GM12878 (cell line): ENCODE measurements around the gene CATSPER3. TPM values are rescaled to one million over a fixed set of nuclear protein-coding genes. Genes with fewer than 3 reads are reported as not detected.

Source experiments
- ATAC-seq: fragments of 200-7000 bp; cut with Tn5 transposase; 3 replicates; pipeline ENCODE4 v1.9.1; 2020; ENCODE audit warnings: mild to moderate bottlenecking, moderate library complexity
- BruUV-seq: library from RNA; stranded (reverse); fragments of 400-500 nt; replicated peaks from 2 replicates; lab custom pipeline; 2021; lab: Mats Ljungman, UMichigan
- CTCF ChIA-PET: fragments of 300-600 bp; sonication (Branson Sonifier 250); formaldehyde crosslinking; extraction: SDS; loops from one replicate; lab custom pipeline; 2021; ENCODE audit warnings: inconsistent platforms; lab: Yijun Ruan, JAX
- POLR2A ChIA-PET: fragments of 350-600 bp; formaldehyde crosslinking; extraction: SDS; loops from one replicate; lab custom pipeline; 2021; ENCODE audit warnings: inconsistent platforms; lab: Charles Lee
- RAD21 ChIA-PET: fragments of 300-600 bp; sonication (Branson Sonifier 250); formaldehyde crosslinking; loops from one replicate; lab custom pipeline; 2023; ENCODE audit warnings: antibody characterized with exemption; ENCODE audit not compliant: unreplicated experiment; lab: Charles Lee
- SMC1A ChIA-PET: fragments of 300-600 bp; sonication (Branson Sonifier 250); formaldehyde crosslinking; loops from one replicate; lab custom pipeline; 2023; ENCODE audit not compliant: unreplicated experiment, uncharacterized antibody; lab: Charles Lee
- DNase-seq: peaks from one replicate; pipeline ENCODE4 v3.0.0-alpha.2; 2011; ENCODE audit warnings: low read depth, low spot score
- FAIRE-seq: peaks from 3 replicates; lab custom pipeline; 2011; peaks lifted over from hg19 to GRCh38; lab: Jason Lieb, UNC
- H2AFZ ChIP-seq: 2 replicates; pipeline ENCODE4 v1.6.0; 2011; ENCODE audit warnings: low read depth, low read length, control low read depth; ENCODE audit not compliant: control insufficient read depth
- H3K27ac ChIP-seq: 2 replicates; pipeline ENCODE4 v1.5.1; 2011; ENCODE audit warnings: control low read depth; ENCODE audit not compliant: control insufficient read depth, insufficient read depth
- H3K27me3 ChIP-seq, 2 experiments: replicated peaks in 1 of 2; 2 replicates each; pipeline versions ENCODE4 v1.6.0 to v1.6.1; 2011; ENCODE audit warnings: low read length in 1 of 2; ENCODE audit not compliant: control insufficient read depth in 2 of 2, insufficient read depth in 2 of 2
- H3K36me3 ChIP-seq, 2 experiments: 2 replicates each; pipeline ENCODE4 v1.5.1; 2011; ENCODE audit warnings: low read length in 1 of 2; ENCODE audit not compliant: control insufficient read depth in 2 of 2, insufficient read depth in 2 of 2
- H3K4me1 ChIP-seq: 2 replicates; pipeline ENCODE4 v1.6.1; 2011; ENCODE audit warnings: mild to moderate bottlenecking, low read length, moderate library complexity, mixed read lengths; ENCODE audit not compliant: control insufficient read depth, insufficient read depth
- H3K4me2 ChIP-seq: 2 replicates; pipeline ENCODE4 v1.6.0; 2011; ENCODE audit warnings: control low read depth; ENCODE audit not compliant: control insufficient read depth, insufficient read depth
- H3K4me3 ChIP-seq: fragments of 200-600 bp; sonication (generic); 2 replicates; pipeline ENCODE4 v1.5.1; 2016
- H3K79me2 ChIP-seq: 2 replicates; pipeline ENCODE4 v1.6.0; 2011; ENCODE audit warnings: low read length; ENCODE audit not compliant: control insufficient read depth, insufficient read depth
- H3K9ac ChIP-seq: 2 replicates; pipeline ENCODE4 v1.8.0; 2011; ENCODE audit warnings: low read length, control low read depth, mixed read lengths; ENCODE audit not compliant: control insufficient read depth, insufficient read depth
- H3K9me3 ChIP-seq: replicated peaks from 3 replicates; pipeline ENCODE4 v1.5.1; 2011; ENCODE audit warnings: mild to moderate bottlenecking, low read length; ENCODE audit not compliant: control insufficient read depth, insufficient read depth
- H4K20me1 ChIP-seq: 2 replicates; pipeline ENCODE4 v1.6.0; 2011; ENCODE audit not compliant: control insufficient read depth, insufficient read depth
- CUX1 ChIP-seq: IDR thresholded peaks from 2 replicates; pipeline ENCODE4 v1.6.1; 2012; ENCODE audit warnings: improper control_type of control experiment, low read depth, low read length; ENCODE audit not compliant: insufficient replicate concordance
- E2F4 ChIP-seq: IDR thresholded peaks from 2 replicates; pipeline ENCODE4 v1.6.1; 2012; ENCODE audit warnings: low read depth, low read length, improper control_type of control experiment
- GATAD2B ChIP-seq: fragments of 450-650 bp; conservative IDR thresholded peaks from 2 replicates; pipeline ENCODE4 v1.6.1; 2017; ENCODE audit warnings: low read depth, mild to moderate bottlenecking, moderate library complexity
- IKZF1 ChIP-seq: fragments of 450-650 bp; conservative IDR thresholded peaks from 2 replicates; pipeline ENCODE4 v1.6.1; 2017; ENCODE audit warnings: antibody characterized with exemption, mild to moderate bottlenecking
- MLLT1 ChIP-seq: fragments of 450-650 bp; IDR thresholded peaks from 2 replicates; pipeline ENCODE4 v1.6.1; 2016; ENCODE audit warnings: mild to moderate bottlenecking
- MYB ChIP-seq: fragments of 150-350 bp; IDR thresholded peaks from 2 replicates; pipeline ENCODE4 v1.6.1; 2014; ENCODE audit warnings: mild to moderate bottlenecking, low read depth, low read length, borderline replicate concordance
- NR2C1 ChIP-seq: fragments of 450-650 bp; IDR thresholded peaks from 2 replicates; pipeline ENCODE4 v1.6.1; 2017; ENCODE audit warnings: antibody characterized with exemption, mild to moderate bottlenecking, moderate library complexity
- NRF1 ChIP-seq: conservative IDR thresholded peaks from 2 replicates; pipeline ENCODE4 v1.6.1; 2011; ENCODE audit warnings: mild to moderate bottlenecking, low read depth, low read length, improper control_type of control experiment
- PAX8 ChIP-seq: fragments of 450-650 bp; IDR thresholded peaks from 2 replicates; pipeline ENCODE4 v1.6.1; 2017; ENCODE audit warnings: mild to moderate bottlenecking, moderate library complexity
- PML ChIP-seq: IDR thresholded peaks from 2 replicates; pipeline ENCODE4 v1.6.1; 2012; ENCODE audit warnings: low read length, inconsistent platforms
- POLR2A ChIP-seq: IDR thresholded peaks from 2 replicates; pipeline ENCODE4 v1.6.1; 2011; ENCODE audit warnings: low read depth, mild to moderate bottlenecking, low read length
- RAD21 ChIP-seq: IDR thresholded peaks from 2 replicates; pipeline ENCODE4 v1.6.1; 2011; ENCODE audit warnings: mild to moderate bottlenecking, low read depth, low read length, moderate library complexity; ENCODE audit not compliant: insufficient read depth
- RAD51 ChIP-seq: fragments of 450-650 bp; IDR thresholded peaks from 2 replicates; pipeline ENCODE4 v1.6.1; 2016; ENCODE audit warnings: moderate library complexity, mild to moderate bottlenecking, inconsistent platforms
- RBBP5 ChIP-seq: fragments of 200-600 bp; sonication (generic); conservative IDR thresholded peaks from 2 replicates; pipeline ENCODE4 v1.6.1; 2016
- SPI1 ChIP-seq: IDR thresholded peaks from 2 replicates; pipeline ENCODE4 v1.6.1; 2011; ENCODE audit warnings: low read depth, mild to moderate bottlenecking, low read length, moderate library complexity, borderline replicate concordance; ENCODE audit not compliant: insufficient read depth
- STAT1 ChIP-seq: fragments of 450-650 bp; conservative IDR thresholded peaks from 2 replicates; pipeline ENCODE4 v1.6.1; 2014; ENCODE audit warnings: antibody characterized with exemption, mild to moderate bottlenecking
- YBX1 ChIP-seq: fragments of 450-650 bp; IDR thresholded peaks from 2 replicates; pipeline ENCODE4 v1.6.1; 2016; ENCODE audit warnings: antibody characterized with exemption
- ZNF217 ChIP-seq: fragments of 450-650 bp; IDR thresholded peaks from 2 replicates; pipeline ENCODE4 v1.6.1; 2017; ENCODE audit warnings: antibody characterized with exemption, mild to moderate bottlenecking
- WGBS: methylation state at CpG from one replicate; pipeline ENCODE4 v1.1.6; 2016; ENCODE audit warnings: low lambda C conversion rate; ENCODE audit not compliant: insufficient replicate concordance, insufficient coverage; ENCODE audit errors: missing lambda C conversion rate; 5-methylcytosine and 5-hydroxymethylcytosine counted together
- in situ Hi-C: fragments of 300-500 bp; cut with MboI; formaldehyde crosslinking; loops from 9 replicates; pipeline ENCODE4 v1.14.3; 2018; ENCODE audit warnings: mixed read lengths
- intact Hi-C: fragments of 100-400 bp; cut with micrococcal nuclease; formaldehyde crosslinking; loops from one replicate; pipeline ENCODE4 v1.14.2; 2022; ENCODE audit not compliant: unreplicated experiment
- polyA plus RNA-seq, 11 experiments: library from polyadenylated mRNA; depleted of rRNA in 4 of 11; unstranded in 6 of 11; stranded (reverse) in 5 of 11; fragments of >200 nt; fragmentation: Nextera tagmentation in 4 of 11; fragmentation: Illumina TruSeq in 1 of 11; extraction: Ambion mirVana in 4 of 11; extraction: Trizol in 1 of 11; gene quantifications; 1 replicate in 1 of 11; 2 replicates in 10 of 11; pipeline versions ENCODE4 v1.2.1 to v1.2.3, GENCODE V29; 2011 to 2016; ENCODE audit warnings: inconsistent platforms in 2 of 11, missing spikeins in 2 of 11, low read depth in 1 of 11
- total RNA-seq, 4 experiments: library from RNA; depleted of rRNA in 3 of 4; stranded (reverse); fragments of >200 nt in 3 of 4; fragmentation: Illumina TruSeq in 1 of 4; extraction: Trizol in 1 of 4; gene quantifications; 2 replicates each; pipeline versions ENCODE4 v1.2.1 to v1.2.3, GENCODE V29; 2013 to 2021

The CATSPER3 gene
- total and polyA plus RNA-seq, 10 of the 15 experiments (the other 5 are each of a cell fraction or from before 2014, with no cell fraction given): 0.06 to 0.38 (median 0.13) TPM; not detected in 4

GRCh38 chr5:135046661-135047346 is 79.1 kb downstream of the CATSPER3 start:
- SMC1A ChIA-PET: no interaction called here
- BruUV-seq: no TSS peak
- Histone ChIP-seq H3K9me3 (no peaks in the 10 kb centered on the region; the same call in 2 of the 3 replicates), H3K4me3 (no peak overlapping the region), H3K9ac (no peak overlapping the region), H3K27me3 (peaks cover 4 to 6% of the 10 kb centered on the region in 2 experiments), H3K4me2 (no peak overlapping the region), H4K20me1 (no peaks in the 10 kb centered on the region; the same call in 1 of the 2 replicates), H3K4me1 (no peaks in the 10 kb centered on the region), H3K79me2 (no peaks in the 10 kb centered on the region), H3K36me3 (no peaks in the 10 kb centered on the region), H3K27ac (no peak overlapping the region), H2AFZ (no peak overlapping the region)
- TF ChIP-seq PAX8 (no peak), STAT1 (no peak), E2F4 (no peak), ZNF217 (no peak), NR2C1 (no peak), RAD21 (no peak), SPI1 (no peak), YBX1 (no peak), NRF1 (no peak), IKZF1 (no peak), PML (no peak), RBBP5 (no peak), GATAD2B (no peak), MLLT1 (no peak), POLR2A (no peak), MYB (no peak), RAD51 (no peak), CUX1 (no peak)
- ATAC-seq (no peak), DNase-seq (no peak), FAIRE-seq (no peak)
- intact Hi-C loops (no loop called here), in situ Hi-C loops (no loop called here)
- POLR2A ChIA-PET: no interaction called here
- RAD21 ChIA-PET: no interaction called here
- 33% methylated on average over 5 of the region's 5 CpGs for WGBS
- CTCF ChIA-PET: no interaction called here
